NK-92 (cell line): ENCODE measurements around the gene GIN1.

Experiments
- DNase-seq: peaks from one replicate; lab custom pipeline; 2025; ENCODE audit not compliant: unreplicated experiment; lab: John Stamatoyannopoulos, UW

The GIN1 gene

GRCh38 chr5:103037673-103038455, 82.1 kb downstream of the GIN1 start:
- no peak for DNase-seq

GRCh38 chr5:103036601-103037000, 83.3 kb downstream of the GIN1 start:
- DNase-seq, result no peak
